Stimulated activated CD8-positive, alpha-beta memory T cell treated with anti-CD3 and anti-CD28 coated beads, Interleukin-7, amount 100 ng/mL, for 24 hours (primary cell): Measurements from ENCODE around the gene PPP1R12B.
"Not testable (repeated sequence)": the region's sequence is repeated elsewhere in the genome, so short reads cannot be mapped to it uniquely, and the experiment has no call there.

Experiments
- DNase-seq: peaks from one replicate; pipeline ENCODE4 v3.0.0-alpha.2; 2020; ENCODE audit warnings: low read depth

PPP1R12B gene

GRCh38 chr1:202405928-202406327 is 57.4 kb downstream of the PPP1R12B start:
- no peak for DNase-seq

- not testable (repeated sequence) for DNase-seq
Measured at GRCh38 chr1:202406896-202407295, 58.4 kb downstream of the PPP1R12B start.

- not testable (repeated sequence) for DNase-seq
Measured at GRCh38 chr1:202407378-202407777, 58.9 kb downstream of the PPP1R12B start.

- DNase-seq, result not testable (repeated sequence)
Measured at GRCh38 chr1:202410251-202410650, 61.8 kb downstream of the PPP1R12B start.

DNA sequence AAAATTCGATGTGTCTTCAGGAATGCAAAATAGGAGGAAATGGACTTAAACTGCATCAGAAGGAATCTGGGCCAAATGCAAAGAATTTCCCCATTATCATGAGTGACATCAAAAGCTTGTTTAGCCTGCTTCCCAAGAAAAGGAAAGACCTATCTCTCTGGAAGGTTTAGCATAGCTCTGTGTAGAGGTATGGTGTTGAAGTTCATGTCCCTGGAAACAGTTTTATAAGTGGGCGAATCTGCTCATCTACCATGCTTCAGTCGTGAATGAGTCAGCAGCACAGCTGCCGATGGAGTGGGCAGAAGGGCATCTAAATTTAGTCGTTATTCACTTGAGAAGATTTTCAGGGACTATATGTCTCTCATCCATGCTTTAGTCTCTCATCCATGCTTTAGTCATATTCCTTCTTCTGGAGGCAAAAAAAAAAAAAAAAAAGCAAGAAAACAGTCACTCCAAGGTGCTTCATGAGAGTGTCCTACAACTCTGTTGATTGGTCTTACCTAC is 62.4 kb downstream of the PPP1R12B start:
- not testable (repeated sequence) for DNase-seq

GRCh38 chr1:202411422-202411821 is 62.9 kb downstream of the PPP1R12B start:
- DNase-seq, result no peak

GRCh38 chr1:202412421-202412820 is 63.9 kb downstream of the PPP1R12B start:
- not testable (repeated sequence) for DNase-seq

- no peak for DNase-seq
Measured at GRCh38 chr1:202416641-202417040, 68.1 kb downstream of the PPP1R12B start.

DNA sequence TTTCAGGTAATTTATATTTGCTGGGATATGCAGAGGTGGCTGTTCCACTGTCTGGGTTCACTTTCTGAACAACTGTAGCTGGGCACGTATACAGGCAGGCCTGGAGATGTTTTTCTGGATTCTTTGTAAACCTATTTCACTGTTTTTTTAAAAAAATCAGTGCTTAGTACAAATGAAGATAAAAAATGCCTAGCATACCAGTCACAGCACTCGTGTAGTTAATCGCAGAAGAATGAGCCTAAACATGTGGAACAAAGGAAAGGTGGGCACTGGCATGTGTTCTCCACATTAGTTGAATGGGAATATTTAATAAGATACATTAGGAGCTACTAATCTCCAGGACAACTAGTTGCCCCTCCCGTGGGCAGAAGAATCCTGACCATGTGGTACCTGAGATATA is 68.6 kb downstream of the PPP1R12B start:
- DNase-seq, result not testable (repeated sequence)

DNA sequence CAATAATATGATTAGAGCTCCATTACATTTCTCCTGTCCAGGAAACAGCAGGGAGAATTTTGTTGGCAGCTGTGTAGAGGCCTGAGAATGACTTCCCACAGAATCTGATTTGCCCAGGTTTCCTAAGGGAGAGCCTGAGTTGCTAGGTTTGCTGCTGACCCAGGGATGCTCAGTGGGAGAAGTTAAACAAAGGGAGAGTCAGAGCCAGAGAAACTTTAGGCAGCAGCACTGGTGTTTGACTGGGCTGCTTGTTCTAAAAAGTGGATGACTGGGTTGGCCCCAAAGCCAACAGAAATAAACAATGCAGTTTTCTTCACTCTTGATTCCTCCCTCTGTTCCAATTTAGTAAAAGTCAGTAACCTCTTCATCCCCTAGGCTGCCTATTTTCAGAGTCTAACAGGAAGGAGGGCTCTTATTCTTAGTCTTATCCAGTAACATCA is 69.3 kb downstream of the PPP1R12B start:
- not testable (repeated sequence) for DNase-seq

DNA sequence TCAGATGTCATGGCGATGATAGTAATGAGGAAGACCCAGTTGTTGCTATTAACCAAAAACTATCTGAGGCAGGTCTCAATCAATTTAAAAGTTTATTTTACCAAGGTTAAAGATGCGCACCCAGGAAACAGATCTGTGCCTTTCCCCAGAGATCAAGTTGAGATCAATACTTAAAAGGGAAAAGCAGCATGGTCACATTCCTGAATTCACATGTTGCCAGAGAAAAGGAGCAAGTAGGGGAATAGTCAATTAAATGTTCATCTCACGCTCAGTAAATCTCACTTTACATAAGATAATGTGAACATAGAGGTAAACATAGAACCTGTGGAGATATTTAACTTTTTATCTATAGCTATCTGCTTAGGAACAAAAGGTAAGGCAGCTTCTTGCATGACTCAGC is 71.2 kb downstream of the PPP1R12B start:
- not testable (repeated sequence) for DNase-seq

- not testable (repeated sequence) for DNase-seq
Measured at GRCh38 chr1:202420422-202421094, 72.1 kb downstream of the PPP1R12B start.

DNA sequence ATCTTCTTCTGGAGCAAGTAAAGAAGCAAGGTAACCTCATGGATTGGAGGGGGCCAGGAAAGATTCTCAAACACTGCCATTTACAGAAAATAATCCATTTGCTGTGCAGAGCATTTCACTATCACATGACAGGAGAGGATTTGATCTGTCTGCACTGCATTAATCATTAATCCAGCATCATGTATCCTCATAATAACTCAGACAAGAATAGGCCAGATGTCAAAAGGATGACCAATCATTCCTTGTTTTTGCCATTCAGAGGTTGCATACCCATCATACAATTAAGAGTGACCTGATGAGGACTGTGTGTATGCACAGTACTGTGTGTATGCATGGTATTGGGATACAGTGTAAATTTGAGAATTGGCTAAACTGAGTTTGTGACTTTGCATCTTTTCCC is 74.2 kb downstream of the PPP1R12B start:
- not testable (repeated sequence) for DNase-seq

DNA sequence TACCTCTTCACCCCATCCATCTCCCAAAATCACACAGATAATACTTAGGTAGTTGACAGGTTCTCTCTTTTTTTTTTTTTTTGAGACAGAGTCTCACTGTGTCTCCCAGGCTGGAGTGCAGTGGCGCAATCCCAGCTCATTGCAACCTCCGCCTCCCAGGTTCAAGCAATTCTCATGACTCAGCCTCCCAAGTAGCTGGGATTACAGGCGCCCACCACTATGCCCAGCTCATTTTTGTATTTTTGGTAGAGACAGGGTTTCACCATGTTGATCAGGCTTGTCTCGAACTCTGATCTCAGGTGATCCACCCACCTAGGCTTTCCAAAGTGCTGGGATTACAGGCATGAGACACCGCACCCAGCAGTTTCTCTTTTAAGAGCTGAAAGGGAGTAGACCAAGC is 75.8 kb downstream of the PPP1R12B start:
- not testable (repeated sequence) for DNase-seq

GRCh38 chr1:202430111-202430510 is 81.6 kb downstream of the PPP1R12B start:
- not testable (repeated sequence) for DNase-seq

- DNase-seq, result not testable (repeated sequence)
Measured at GRCh38 chr1:202432338-202432737, 83.8 kb downstream of the PPP1R12B start.

DNA sequence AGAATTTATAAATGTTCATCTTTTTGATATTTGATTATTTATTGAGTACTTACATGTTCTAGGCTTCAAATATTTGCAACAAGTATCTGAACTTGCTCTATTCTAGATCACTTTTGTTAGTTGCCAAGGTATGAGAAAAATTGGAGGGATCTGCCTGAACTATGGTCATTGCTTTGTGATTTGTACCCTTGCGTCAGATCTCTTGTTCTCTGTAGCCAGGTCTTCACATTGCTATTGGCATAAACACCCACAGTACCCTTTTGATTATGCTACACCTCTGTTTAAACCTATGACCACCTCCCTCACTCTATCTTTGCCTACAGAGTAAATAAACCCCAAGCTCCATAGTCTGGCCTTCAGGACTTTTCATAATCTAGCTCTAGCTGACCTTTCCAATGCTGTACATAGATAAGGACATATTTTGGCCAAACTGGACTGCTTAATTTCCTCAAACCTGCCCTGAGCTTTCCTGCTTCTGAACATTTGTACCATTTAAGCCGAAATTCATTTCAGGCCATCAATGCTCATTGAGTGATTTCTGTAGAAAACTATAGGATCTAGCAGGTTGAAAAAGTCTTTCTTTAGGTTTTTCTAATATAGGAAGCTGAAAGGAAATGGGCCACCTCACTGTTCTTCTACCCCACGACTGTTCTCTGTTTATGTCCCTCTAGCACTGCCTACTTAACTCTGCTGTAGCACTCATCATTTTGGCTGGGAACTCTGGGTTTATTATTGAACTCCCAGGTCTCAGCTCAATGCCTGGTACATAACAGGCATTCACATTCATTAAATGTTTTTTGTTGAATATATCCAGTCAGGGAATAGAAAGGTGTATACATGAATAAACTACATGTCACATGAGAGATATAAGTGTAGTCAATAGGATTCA is 84.9 kb downstream of the PPP1R12B start:
- DNase-seq, result no peak

- DNase-seq, result no peak
Measured at GRCh38 chr1:202434059-202434458, 85.6 kb downstream of the PPP1R12B start.

DNA sequence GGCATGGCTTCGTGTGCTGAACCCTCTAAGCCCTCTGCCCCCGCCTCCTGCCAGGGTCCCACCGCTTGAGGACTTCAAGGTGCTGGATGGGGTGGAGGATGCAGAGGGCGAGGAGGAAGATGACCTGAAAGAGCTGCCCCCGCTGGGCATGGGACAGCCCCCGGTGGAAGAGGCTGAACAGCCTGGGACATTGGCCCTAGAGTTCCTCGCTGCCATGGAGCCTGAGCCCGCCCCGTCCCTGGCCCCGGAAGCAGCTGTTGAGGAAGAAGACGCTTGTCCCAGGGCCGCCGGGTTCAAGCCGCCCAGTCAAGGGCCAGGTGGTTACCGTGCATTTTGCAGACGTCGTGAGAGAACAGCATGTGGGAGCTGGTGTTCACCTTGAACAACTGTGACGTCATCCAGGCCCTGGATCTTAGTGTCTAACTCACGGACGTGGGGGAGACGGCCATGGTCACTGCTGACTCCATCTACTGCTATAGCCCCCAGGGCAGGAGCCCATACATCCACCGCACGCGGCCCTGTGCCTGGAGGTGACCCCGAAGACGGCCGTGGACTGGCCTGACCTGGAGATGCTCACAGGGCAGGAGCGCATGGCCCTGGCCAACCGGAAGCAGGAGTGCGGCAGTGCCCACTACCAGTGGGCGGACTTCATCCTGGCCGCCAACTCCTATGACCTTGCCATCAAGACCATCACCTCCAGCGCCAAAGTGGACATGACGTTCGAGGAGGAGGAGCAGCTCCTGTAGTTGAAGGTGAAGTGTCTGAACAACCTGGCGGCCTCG is 90.1 kb downstream of the PPP1R12B start:
- no peak for DNase-seq

DNA sequence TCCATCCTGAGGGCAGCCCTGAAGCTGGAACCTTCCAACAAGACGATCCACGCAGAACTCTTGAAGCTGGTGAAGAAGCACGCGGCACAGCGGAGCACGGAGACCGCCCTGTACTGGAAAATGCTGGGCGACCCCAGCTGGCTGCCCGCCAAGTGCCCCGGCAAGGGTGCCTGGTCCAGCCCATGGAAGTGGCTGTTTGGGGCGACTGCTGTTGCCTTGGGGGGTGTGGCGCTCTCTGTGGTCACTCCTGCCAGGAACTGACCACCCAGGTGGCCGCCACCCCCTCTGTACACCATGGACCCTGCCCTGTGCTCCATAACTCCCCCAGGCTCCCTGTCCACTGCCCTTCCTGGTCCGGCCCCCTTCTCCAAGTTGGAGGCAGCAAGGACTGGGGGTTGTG is 90.8 kb downstream of the PPP1R12B start:
- no peak for DNase-seq

GRCh38 chr1:202448140-202448539 is 99.6 kb downstream of the PPP1R12B start:
- DNase-seq, result not testable (repeated sequence)

GRCh38 chr1:202451641-202452040 is 103.1 kb downstream of the PPP1R12B start:
- DNase-seq, result not testable (repeated sequence)
